Naive thymus-derived CD8-positive, alpha-beta T cell (primary cell): ENCODE data around the gene STXBP5L. TPM values are rescaled to one million over a fixed set of nuclear protein-coding genes. Genes with fewer than 3 reads are reported as not detected.
"Not testable (repeated sequence)": the region's sequence is repeated elsewhere in the genome, so short reads cannot be mapped to it uniquely, and the experiment has no call there.

Experiments
- ATAC-seq, 2 donors: fragments of 150-1000 bp; cut with Tn5 transposase in 1 of 2; sonication (Bioruptor Pico), chemical (Tn5 transposase) in 1 of 2; 1 replicate in 1 of 2; 2 replicates in 1 of 2; pipeline ENCODE4 v1.10.0; 2021; ENCODE audit warnings: mild to moderate bottlenecking in 2 of 2, moderate library complexity in 2 of 2
- POLR2A ChIA-PET: fragments of 350-600 bp; sonication (Branson Sonifier 250); formaldehyde crosslinking; loops from one replicate; lab custom pipeline; 2021; ENCODE audit warnings: antibody characterized with exemption; lab: Charles Lee
- DNase-seq, 10 donors: peaks; one replicate each; pipeline versions ENCODE4 v3.0.0 to v3.0.0-alpha.2; 2020 to 2022
- H3K27ac Mint-ChIP-seq, 10 donors: one replicate each; pipeline ENCODE4 v1.8.0; 2020 to 2022; ENCODE audit warnings: mild to moderate bottlenecking in 10 of 10, mixed read lengths in 10 of 10, moderate library complexity in 4 of 10, inconsistent platforms in 1 of 10
- H3K27me3 Mint-ChIP-seq, 5 donors: one replicate each; pipeline ENCODE4 v1.8.0; 2021 to 2022; ENCODE audit warnings: mixed read lengths in 5 of 5
- H3K36me3 Mint-ChIP-seq, 3 donors: one replicate each; pipeline ENCODE4 v1.8.0; 2020 to 2022; ENCODE audit warnings: mixed read lengths in 3 of 3, mild to moderate bottlenecking in 2 of 3, inconsistent platforms in 1 of 3
- H3K4me1 Mint-ChIP-seq, 4 donors: one replicate each; pipeline ENCODE4 v1.8.0; 2021 to 2022; ENCODE audit warnings: mixed read lengths in 4 of 4
- H3K4me3 Mint-ChIP-seq, 10 donors: one replicate each; pipeline ENCODE4 v1.8.0; 2020 to 2022; ENCODE audit warnings: mild to moderate bottlenecking in 10 of 10, mixed read lengths in 10 of 10, moderate library complexity in 6 of 10, inconsistent platforms in 1 of 10
- H3K9me3 Mint-ChIP-seq, 9 donors: one replicate each; pipeline ENCODE4 v1.8.0; 2020 to 2022; ENCODE audit warnings: mixed read lengths in 9 of 9, mild to moderate bottlenecking in 3 of 9, inconsistent platforms in 1 of 9, moderate library complexity in 1 of 9
- polyA plus RNA-seq, 3 donors: library from polyadenylated mRNA; unstranded; fragments of 300-500 nt; fragmentation: Illumina TruSeq; gene quantifications; one replicate each; pipeline ENCODE4 v1.2.3, GENCODE V29; 2021
- total RNA-seq, 8 experiments: library from RNA in 2 of 8; stranded (reverse) in 2 of 8; gene quantifications; one replicate each; pipeline ENCODE4 v1.2.3 and lab custom pipeline; 2021 to 2026

STXBP5L gene
- total and polyA plus RNA-seq, 5 experiments from 2014 or later: not detected

- peaks cover 0 to 4% (median 0%) of the 10 kb centered on the region in 5 donors for H3K27me3 Mint-ChIP-seq
- POLR2A ChIA-PET: no interaction called here
- H3K27ac Mint-ChIP-seq: no peak overlapping the region
- H3K4me1 Mint-ChIP-seq: peaks cover 0 to 4% (median 0%) of the 10 kb centered on the region in 4 donors
- H3K4me3 Mint-ChIP-seq: no peak overlapping the region
- DNase-seq (no peak), ATAC-seq (no peak)
- H3K36me3 Mint-ChIP-seq: no peaks in the 10 kb centered on the region
- H3K9me3 Mint-ChIP-seq: peaks cover 0 to 5% (median 0%) of the 10 kb centered on the region in 9 donors
These were observed 165.0 kb downstream of the STXBP5L start for GRCh38 chr3:121073011-121073410.

DNA sequence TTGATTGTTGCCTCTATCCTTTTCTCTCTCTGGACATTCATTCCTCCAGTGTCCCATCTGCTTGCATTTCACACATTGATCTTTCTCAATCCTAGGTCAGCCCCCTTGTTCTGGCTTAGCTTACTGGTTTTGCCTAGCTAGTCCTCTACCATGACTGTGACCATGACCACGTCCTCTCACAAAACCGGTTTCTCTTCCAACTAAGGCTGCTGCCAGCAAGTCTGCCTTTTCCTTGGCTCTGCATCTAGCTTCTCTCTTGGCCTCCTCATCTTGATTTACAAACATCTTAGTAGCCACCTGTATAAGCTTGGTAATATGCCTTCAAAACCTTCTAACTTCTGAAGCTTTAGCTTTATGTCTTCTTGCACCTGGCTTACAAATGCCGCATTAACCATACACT is 167.2 kb downstream of the STXBP5L start:
- no peak overlapping the region for H3K27ac Mint-ChIP-seq
- H3K27me3 Mint-ChIP-seq: peaks cover 0 to 4% (median 0%) of the 10 kb centered on the region in 5 donors
- POLR2A ChIA-PET: no interaction called here
- H3K9me3 Mint-ChIP-seq: peaks cover 0 to 13% (median 0%) of the 10 kb centered on the region in 9 donors
- no peaks in the 10 kb centered on the region for H3K36me3 Mint-ChIP-seq
- DNase-seq (no peak), ATAC-seq (no peak)
- no peak overlapping the region for H3K4me3 Mint-ChIP-seq
- H3K4me1 Mint-ChIP-seq: peaks cover 0 to 4% (median 0%) of the 10 kb centered on the region in 4 donors

GRCh38 chr3:121078378-121079101 is 170.5 kb downstream of the STXBP5L start:
- H3K27ac Mint-ChIP-seq, H3K36me3 Mint-ChIP-seq, ATAC-seq, POLR2A ChIA-PET, DNase-seq, H3K4me3 Mint-ChIP-seq, H3K27me3 Mint-ChIP-seq, H3K4me1 Mint-ChIP-seq: not testable (repeated sequence)
- H3K9me3 Mint-ChIP-seq: peaks cover 0 to 26% (median 8%) of the 10 kb centered on the region in 9 donors

- Mint-ChIP-seq H3K4me1 (no peaks in the 10 kb centered on the region), H3K4me3 (no peak overlapping the region), H3K9me3 (peaks cover 0 to 29% (median 7%) of the 10 kb centered on the region in 9 donors), H3K27me3 (peaks cover 0 to 3% (median 2%) of the 10 kb centered on the region in 5 donors), H3K36me3 (peaks cover 0 to 5% (median 0%) of the 10 kb centered on the region in 3 donors), H3K27ac (peak overlapping the region in 1 of 10 donors; percentile 46)
- ATAC-seq (no peak), DNase-seq (no peak)
- POLR2A ChIA-PET: no interaction called here
These were observed 188.9 kb downstream of the STXBP5L start for GRCh38 chr3:121096953-121097352.

DNA sequence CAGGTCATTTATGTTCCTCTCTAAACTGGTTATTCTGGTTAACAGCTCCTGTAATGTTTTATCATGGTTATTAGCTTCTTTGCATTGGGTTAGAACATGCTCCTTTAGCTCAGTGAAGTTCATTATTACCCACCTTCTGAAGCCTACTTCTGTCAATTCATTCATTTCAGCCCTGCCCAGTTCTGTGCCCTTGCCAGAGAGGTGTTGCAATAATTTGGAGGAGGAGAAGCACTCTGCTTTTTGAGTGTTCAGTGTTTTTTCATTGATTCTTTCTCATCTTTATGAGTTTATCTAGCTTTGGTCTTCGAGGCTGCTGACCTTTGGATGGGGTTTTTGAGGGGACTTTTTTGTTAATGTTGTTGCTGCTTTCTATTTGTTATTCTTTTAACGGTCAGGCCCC is 203.1 kb downstream of the STXBP5L start:
- POLR2A ChIA-PET, H3K27me3 Mint-ChIP-seq, H3K4me1 Mint-ChIP-seq, H3K4me3 Mint-ChIP-seq, ATAC-seq, H3K27ac Mint-ChIP-seq, H3K36me3 Mint-ChIP-seq, DNase-seq: not testable (repeated sequence)
- peaks cover 0 to 13% (median 5%) of the 10 kb centered on the region in 9 donors for H3K9me3 Mint-ChIP-seq

- POLR2A ChIA-PET: no interaction called here
- peaks cover 0 to 2% (median 0%) of the 10 kb centered on the region in 5 donors for H3K27me3 Mint-ChIP-seq
These were observed 204.1 kb downstream of the STXBP5L start for GRCh38 chr3:121111914-121112612.

GRCh38 chr3:121126033-121126706 is 218.2 kb downstream of the STXBP5L start:
- no peaks in the 10 kb centered on the region for H3K4me1 Mint-ChIP-seq
- no peak for DNase-seq
- H3K9me3 Mint-ChIP-seq: peaks cover 0 to 13% (median 0%) of the 10 kb centered on the region in 9 donors
- H3K36me3 Mint-ChIP-seq: no peaks in the 10 kb centered on the region
- no peaks in the 10 kb centered on the region for H3K27me3 Mint-ChIP-seq
- POLR2A ChIA-PET: no interaction called here
- no peak for ATAC-seq
- H3K4me3 Mint-ChIP-seq: no peak overlapping the region
- H3K27ac Mint-ChIP-seq: no peak overlapping the region

More at GRCh38 chr3:121111914-121112612, 204.1 kb downstream of the STXBP5L start:
- ATAC-seq: no peak
- Mint-ChIP-seq H3K4me3 (no peak overlapping the region), H3K27ac (no peak overlapping the region), H3K4me1 (no peaks in the 10 kb centered on the region), H3K36me3 (no peaks in the 10 kb centered on the region), H3K9me3 (peaks cover 0 to 17% (median 5%) of the 10 kb centered on the region in 9 donors)
- no peak for DNase-seq

GRCh38 chr3:121126707-121127035 is 218.7 kb downstream of the STXBP5L start:
- Mint-ChIP-seq H3K4me3 (no peak overlapping the region), H3K27ac (no peak overlapping the region), H3K27me3 (no peaks in the 10 kb centered on the region), H3K9me3 (peaks cover 0 to 13% (median 0%) of the 10 kb centered on the region in 9 donors), H3K36me3 (no peaks in the 10 kb centered on the region), H3K4me1 (no peaks in the 10 kb centered on the region)
- DNase-seq: no peak
- POLR2A ChIA-PET: no interaction called here
- no peak for ATAC-seq

GRCh38 chr3:121152573-121152972 is 244.6 kb downstream of the STXBP5L start:
- peaks cover 0 to 8% (median 0%) of the 10 kb centered on the region in 9 donors for H3K9me3 Mint-ChIP-seq
- ATAC-seq: no peak

DNA sequence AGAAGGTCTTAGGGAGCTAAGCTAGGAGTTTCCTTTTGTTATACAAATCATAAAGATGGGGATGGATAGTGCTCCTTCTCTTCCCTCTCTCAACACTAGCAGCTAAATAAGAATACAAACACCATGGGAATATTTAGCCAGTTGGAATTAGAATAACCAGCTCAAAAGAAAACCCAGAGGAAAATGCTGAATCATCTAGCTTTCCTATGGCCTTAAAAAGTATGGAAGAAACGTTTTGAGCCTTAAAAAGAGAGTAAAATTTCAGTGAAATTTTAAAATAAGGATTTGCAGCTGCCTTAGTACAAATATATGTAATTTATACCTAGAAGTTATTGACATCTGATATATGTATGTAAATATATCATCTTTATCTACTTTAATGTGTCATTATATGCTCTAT is 245.8 kb downstream of the STXBP5L start:
- H3K36me3 Mint-ChIP-seq: no peaks in the 10 kb centered on the region
- no peak overlapping the region for H3K27ac Mint-ChIP-seq
- H3K27me3 Mint-ChIP-seq: no peaks in the 10 kb centered on the region
- POLR2A ChIA-PET: no interaction called here
- H3K9me3 Mint-ChIP-seq: no peaks in the 10 kb centered on the region
- H3K4me3 Mint-ChIP-seq: no peak overlapping the region
- no peaks in the 10 kb centered on the region for H3K4me1 Mint-ChIP-seq
- no peak for ATAC-seq
- no peak for DNase-seq

More at GRCh38 chr3:121152573-121152972, 244.6 kb downstream of the STXBP5L start:
- POLR2A ChIA-PET: no interaction called here
- Mint-ChIP-seq H3K4me1 (no peaks in the 10 kb centered on the region), H3K27ac (no peak overlapping the region), H3K36me3 (no peaks in the 10 kb centered on the region), H3K4me3 (no peak overlapping the region), H3K27me3 (no peaks in the 10 kb centered on the region)
- no peak for DNase-seq

- Mint-ChIP-seq H3K27me3 (no peaks in the 10 kb centered on the region), H3K36me3 (no peaks in the 10 kb centered on the region), H3K4me1 (no peaks in the 10 kb centered on the region), H3K4me3 (no peak overlapping the region), H3K9me3 (no peaks in the 10 kb centered on the region), H3K27ac (no peak overlapping the region)
- no peak for DNase-seq
- no peak for ATAC-seq
- POLR2A ChIA-PET: no interaction called here
These were observed 247.0 kb downstream of the STXBP5L start for GRCh38 chr3:121155028-121155427.

GRCh38 chr3:121165397-121165837 is 257.4 kb downstream of the STXBP5L start:
- H3K4me3 Mint-ChIP-seq: no peak overlapping the region
- POLR2A ChIA-PET: no interaction called here
- ATAC-seq (no peak), DNase-seq (no peak)
- H3K27me3 Mint-ChIP-seq: no peaks in the 10 kb centered on the region
- no peak overlapping the region for H3K27ac Mint-ChIP-seq
- peaks cover 3 to 33% (median 14%) of the 10 kb centered on the region in 9 donors for H3K9me3 Mint-ChIP-seq
- H3K36me3 Mint-ChIP-seq: peaks cover 0 to 4% (median 0%) of the 10 kb centered on the region in 3 donors
- H3K4me1 Mint-ChIP-seq: no peaks in the 10 kb centered on the region
